ENCODE results near the gene SERGEF. TPM values are rescaled to one million over a fixed set of nuclear protein-coding genes. Genes with fewer than 3 reads are reported as not detected.

Gene SERGEF
- polyA plus RNA-seq, 2 of the 4 experiments (the other 2 are of a cell fraction), result 20.7 to 24.1 TPM

GRCh38 chr11:17782145-17782544 is 230.7 kb downstream of the SERGEF start:
- 62% methylated on average over 12 of the region's 12 CpGs for WGBS (ENCODE audit: missing lambda C conversion rate)
- TF ChIP-seq CTCF (IDR thresholded peaks at IDR 0.05) (no peak), TP53 (CRISPR knock-in tag; IDR thresholded peaks at IDR 0.05) (no peak), FOSL2 (IDR thresholded peaks at IDR 0.05) (no peak), FOSL2 (CRISPR knock-in tag; IDR thresholded peaks at IDR 0.05) (no peak), HOXB5 (CRISPR knock-in tag; IDR thresholded peaks at IDR 0.05) (no peak), JUN (IDR thresholded peaks at IDR 0.05) (no peak), ZC3H11A (IDR thresholded peaks at IDR 0.05) (no peak), ZSCAN20 (CRISPR knock-in tag; IDR thresholded peaks at IDR 0.05) (no peak), POLR2A (IDR thresholded peaks at IDR 0.05; ENCODE audit: low read length) (no peak), HMGXB4 (CRISPR knock-in tag; IDR thresholded peaks at IDR 0.05; ENCODE audit: borderline replicate concordance) (no peak), ZFP36 (IDR thresholded peaks at IDR 0.05; ENCODE audit: borderline replicate concordance, partially characterized antibody) (no peak), HES2 (IDR thresholded peaks at IDR 0.05) (no peak), HOXA7 (CRISPR knock-in tag; IDR thresholded peaks at IDR 0.05) (no peak)
- TF ChIP-seq, protein P1, sequence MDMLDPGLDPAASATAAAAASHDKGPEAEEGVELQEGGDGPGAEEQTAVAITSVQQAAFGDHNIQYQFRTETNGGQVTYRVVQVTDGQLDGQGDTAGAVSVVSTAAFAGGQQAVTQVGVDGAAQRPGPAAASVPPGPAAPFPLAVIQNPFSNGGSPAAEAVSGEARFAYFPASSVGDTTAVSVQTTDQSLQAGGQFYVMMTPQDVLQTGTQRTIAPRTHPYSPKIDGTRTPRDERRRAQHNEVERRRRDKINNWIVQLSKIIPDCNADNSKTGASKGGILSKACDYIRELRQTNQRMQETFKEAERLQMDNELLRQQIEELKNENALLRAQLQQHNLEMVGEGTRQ (IDR thresholded peaks at IDR 0.05), result no peak
- TF ChIP-seq, protein P2, sequence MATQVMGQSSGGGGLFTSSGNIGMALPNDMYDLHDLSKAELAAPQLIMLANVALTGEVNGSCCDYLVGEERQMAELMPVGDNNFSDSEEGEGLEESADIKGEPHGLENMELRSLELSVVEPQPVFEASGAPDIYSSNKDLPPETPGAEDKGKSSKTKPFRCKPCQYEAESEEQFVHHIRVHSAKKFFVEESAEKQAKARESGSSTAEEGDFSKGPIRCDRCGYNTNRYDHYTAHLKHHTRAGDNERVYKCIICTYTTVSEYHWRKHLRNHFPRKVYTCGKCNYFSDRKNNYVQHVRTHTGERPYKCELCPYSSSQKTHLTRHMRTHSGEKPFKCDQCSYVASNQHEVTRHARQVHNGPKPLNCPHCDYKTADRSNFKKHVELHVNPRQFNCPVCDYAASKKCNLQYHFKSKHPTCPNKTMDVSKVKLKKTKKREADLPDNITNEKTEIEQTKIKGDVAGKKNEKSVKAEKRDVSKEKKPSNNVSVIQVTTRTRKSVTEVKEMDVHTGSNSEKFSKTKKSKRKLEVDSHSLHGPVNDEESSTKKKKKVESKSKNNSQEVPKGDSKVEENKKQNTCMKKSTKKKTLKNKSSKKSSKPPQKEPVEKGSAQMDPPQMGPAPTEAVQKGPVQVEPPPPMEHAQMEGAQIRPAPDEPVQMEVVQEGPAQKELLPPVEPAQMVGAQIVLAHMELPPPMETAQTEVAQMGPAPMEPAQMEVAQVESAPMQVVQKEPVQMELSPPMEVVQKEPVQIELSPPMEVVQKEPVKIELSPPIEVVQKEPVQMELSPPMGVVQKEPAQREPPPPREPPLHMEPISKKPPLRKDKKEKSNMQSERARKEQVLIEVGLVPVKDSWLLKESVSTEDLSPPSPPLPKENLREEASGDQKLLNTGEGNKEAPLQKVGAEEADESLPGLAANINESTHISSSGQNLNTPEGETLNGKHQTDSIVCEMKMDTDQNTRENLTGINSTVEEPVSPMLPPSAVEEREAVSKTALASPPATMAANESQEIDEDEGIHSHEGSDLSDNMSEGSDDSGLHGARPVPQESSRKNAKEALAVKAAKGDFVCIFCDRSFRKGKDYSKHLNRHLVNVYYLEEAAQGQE (IDR thresholded peaks at IDR 0.05), result no peak
- Histone ChIP-seq H3K27ac (no peak overlapping the region), H3K4me2 (no peak overlapping the region), H3K4me1 (no peaks in the 10 kb centered on the region), H3K9me3 (no peaks in the 10 kb centered on the region), H3K4me3 (no peak overlapping the region)
- FAIRE-seq (no peak), ATAC-seq (no peak), DNase-seq (ENCODE audit: low read depth in 1 of 2, low spot score in 1 of 2) (no peak)
- CTCF ChIA-PET, result no interaction called here
- POLR2A ChIA-PET, result no interaction called here

DNA sequence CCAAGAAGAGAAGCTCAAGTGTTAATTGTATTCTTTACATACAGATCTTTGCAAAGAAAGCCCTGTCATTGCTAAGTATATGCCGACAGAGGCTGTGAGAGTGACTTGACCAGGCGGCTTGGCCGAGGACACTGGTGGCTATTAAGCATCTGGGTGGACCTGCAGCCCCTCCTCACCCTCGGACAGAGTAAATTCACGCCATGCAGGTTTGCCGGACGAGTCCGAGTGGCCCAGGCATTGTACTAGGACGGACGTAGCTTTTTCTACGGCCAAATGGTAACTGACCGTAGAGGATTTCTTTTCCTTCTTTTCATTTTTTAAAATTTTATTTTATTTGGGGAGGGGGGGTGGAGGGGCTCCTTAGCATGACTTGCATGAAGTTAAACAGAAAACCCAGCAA is 231.2 kb downstream of the SERGEF start:
- H3K4me2 ChIP-seq, result no peak overlapping the region
- H3K4me3 ChIP-seq, result no peak overlapping the region
- POLR2A ChIA-PET, result no interaction called here
- no peak for ATAC-seq
- no peaks in the 10 kb centered on the region for H3K9me3 ChIP-seq
- TF ChIP-seq NPAS2 (CRISPR knock-in tag; IDR thresholded peaks at IDR 0.05; ENCODE audit: borderline replicate concordance) (no peak), ZSCAN20 (CRISPR knock-in tag; IDR thresholded peaks at IDR 0.05) (no peak), RARB (CRISPR knock-in tag; IDR thresholded peaks at IDR 0.05) (no peak), EHF (CRISPR knock-in tag; IDR thresholded peaks at IDR 0.05) (no peak), HOXB5 (CRISPR knock-in tag; IDR thresholded peaks at IDR 0.05) (no peak), ESRRA (IDR thresholded peaks at IDR 0.05; ENCODE audit: borderline replicate concordance, low read length) (no peak), HES2 (IDR thresholded peaks at IDR 0.05) (no peak), POLR2A (IDR thresholded peaks at IDR 0.05; ENCODE audit: low read length) (no peak), RNF2 (IDR thresholded peaks at IDR 0.05; ENCODE audit: borderline replicate concordance, low read depth) (no peak), NFE2L2 (conservative IDR thresholded peaks at IDR 0.05; ENCODE audit: low read length) (no peak), ZC3H11A (IDR thresholded peaks at IDR 0.05) (no peak), CHD2 (IDR thresholded peaks at IDR 0.05; ENCODE audit: low read length, partially characterized antibody) (no peak), SREBF2 (IDR thresholded peaks at IDR 0.05) (no peak), GATA3 (IDR thresholded peaks at IDR 0.05; ENCODE audit: borderline replicate concordance) (no peak), JUNB (IDR thresholded peaks at IDR 0.05) (no peak)
- TF ChIP-seq, protein P1 (IDR thresholded peaks at IDR 0.05), result no peak
- FAIRE-seq, result no peak
- H3K4me1 ChIP-seq, result no peaks in the 10 kb centered on the region
- no peak overlapping the region for H3K27ac ChIP-seq
- no peak for DNase-seq (ENCODE audit: low read depth in 1 of 2, low spot score in 1 of 2)
- CTCF ChIA-PET, result no interaction called here
- WGBS (ENCODE audit: missing lambda C conversion rate), result 60% methylated on average over 12 of the region's 12 CpGs

Data from A549 (cell line).